IMR-90 (cell line): ENCODE data around the gene IQCM. TPM values are rescaled to one million over a fixed set of nuclear protein-coding genes. Genes with fewer than 3 reads are reported as not detected.
"Not testable (repeated sequence)": the region's sequence is repeated elsewhere in the genome, so short reads cannot be mapped to it uniquely, and the experiment has no call there.

ENCODE experiments used
- ATAC-seq: fragments of 200-7000 bp; cut with Tn5 transposase; 2 replicates; pipeline ENCODE4 v1.9.1; 2020; ENCODE audit warnings: low read depth, mild to moderate bottlenecking, moderate library complexity
- BruUV-seq: library from RNA; stranded (reverse); fragments of 400-500 nt; replicated peaks from 2 replicates; lab custom pipeline; 2021; lab: Mats Ljungman, UMichigan
- CTCF ChIA-PET: fragments of 300-600 bp; formaldehyde crosslinking; extraction: SDS; loops from one replicate; lab custom pipeline; 2021; ENCODE audit warnings: antibody characterized with exemption; lab: Yijun Ruan, JAX
- POLR2A ChIA-PET: fragments of 300-600 bp; sonication (Branson Sonifier 250); formaldehyde crosslinking; loops from one replicate; lab custom pipeline; 2022; ENCODE audit warnings: antibody characterized with exemption; ENCODE audit not compliant: unreplicated experiment; lab: Charles Lee
- DNase-seq: peaks from one replicate; pipeline ENCODE4 v3.0.0; 2013
- H2AFZ ChIP-seq: replicated peaks from 2 replicates; pipeline ENCODE3; 2013; ENCODE audit warnings: low read length, mild to moderate bottlenecking; ENCODE audit not compliant: poor library complexity
- H2AK5ac ChIP-seq: 2 replicates; pipeline ENCODE4 v1.6.1; 2013; ENCODE audit warnings: low read depth, low read length, inconsistent platforms
- H2AK9ac ChIP-seq: replicated peaks from 2 replicates; pipeline ENCODE3; 2013; ENCODE audit warnings: mild to moderate bottlenecking, low read depth, low read length, moderate library complexity; ENCODE audit not compliant: poor library complexity
- H2BK120ac ChIP-seq: 2 replicates; pipeline ENCODE4 v1.6.1; 2013; ENCODE audit warnings: low read depth, low read length, inconsistent platforms
- H2BK15ac ChIP-seq: 3 replicates; pipeline ENCODE4 v1.6.1; 2013; ENCODE audit warnings: low read depth, low read length, inconsistent platforms
- H2BK20ac ChIP-seq: 2 replicates; pipeline ENCODE4 v1.6.1; 2013; ENCODE audit warnings: low read depth, mild to moderate bottlenecking, inconsistent platforms, low read length, moderate library complexity
- H2BK5ac ChIP-seq: 2 replicates; pipeline ENCODE4 v1.6.1; 2013; ENCODE audit warnings: mild to moderate bottlenecking, low read depth, low read length, inconsistent platforms; ENCODE audit not compliant: poor library complexity, severe bottlenecking
- H3K14ac ChIP-seq: replicated peaks from 2 replicates; pipeline ENCODE4 v1.6.1; 2013; ENCODE audit warnings: low read depth, low read length, inconsistent platforms
- H3K18ac ChIP-seq: 2 replicates; pipeline ENCODE4 v1.6.1; 2013; ENCODE audit warnings: low read depth, low read length, control low read depth
- H3K23ac ChIP-seq: 2 replicates; pipeline ENCODE4 v1.6.1; 2013; ENCODE audit warnings: low read depth, low read length, inconsistent platforms
- H3K27ac ChIP-seq: 2 replicates; pipeline ENCODE4 v1.5.1; 2013; ENCODE audit warnings: mild to moderate bottlenecking, control low read depth, low read length; ENCODE audit not compliant: insufficient read depth
- H3K27me3 ChIP-seq: 2 replicates; pipeline ENCODE4 v1.6.1; 2013; ENCODE audit warnings: low read length; ENCODE audit not compliant: control insufficient read depth, insufficient read depth
- H3K36me3 ChIP-seq: 2 replicates; pipeline ENCODE4 v1.6.1; 2013; ENCODE audit warnings: low read length, mixed read lengths; ENCODE audit not compliant: control insufficient read depth, insufficient read depth
- H3K4ac ChIP-seq: 2 replicates; pipeline ENCODE4 v1.6.1; 2013; ENCODE audit warnings: low read depth, low read length, inconsistent platforms
- H3K4me1 ChIP-seq: 2 replicates; pipeline ENCODE4 v1.6.1; 2013; ENCODE audit warnings: low read length, mixed read lengths; ENCODE audit not compliant: control insufficient read depth, insufficient read depth
- H3K4me2 ChIP-seq: 2 replicates; pipeline ENCODE4 v1.6.1; 2013; ENCODE audit warnings: low read depth, mild to moderate bottlenecking, control low read depth, low read length, moderate library complexity
- H3K4me3 ChIP-seq: 2 replicates; pipeline ENCODE4 v1.5.1; 2013; ENCODE audit warnings: low read depth, mild to moderate bottlenecking, control low read depth, low read length, moderate library complexity; ENCODE audit not compliant: insufficient read depth
- H3K56ac ChIP-seq: 2 replicates; pipeline ENCODE4 v1.6.1; 2013; ENCODE audit warnings: low read length, inconsistent platforms; ENCODE audit not compliant: insufficient read depth; ENCODE audit errors: extremely low read depth
- H3K79me1 ChIP-seq, 2 experiments: 2 replicates each; pipeline ENCODE4 v1.6.1; 2013; ENCODE audit warnings: low read length in 2 of 2, inconsistent platforms in 1 of 2, low read depth in 1 of 2
- H3K9ac ChIP-seq: 2 replicates; pipeline ENCODE4 v1.6.1; 2013; ENCODE audit warnings: low read depth, low read length, control low read depth
- H3K9me1 ChIP-seq: 2 replicates; pipeline ENCODE4 v1.6.1; 2013; ENCODE audit warnings: low read length, inconsistent platforms; ENCODE audit not compliant: insufficient read depth
- H3K9me3 ChIP-seq: 2 replicates; pipeline ENCODE4 v1.6.1; 2013; ENCODE audit warnings: low read length; ENCODE audit not compliant: control insufficient read depth, insufficient read depth
- H4K20me1 ChIP-seq: 2 replicates; pipeline ENCODE4 v1.6.1; 2013; ENCODE audit warnings: low read length, inconsistent platforms; ENCODE audit not compliant: insufficient read depth
- H4K5ac ChIP-seq: 2 replicates; pipeline ENCODE4 v1.6.1; 2013; ENCODE audit warnings: mild to moderate bottlenecking, low read depth, low read length, control low read depth
- H4K8ac ChIP-seq, 2 experiments: 2 replicates each; pipeline ENCODE4 v1.6.1; 2013; ENCODE audit warnings: low read depth in 2 of 2, low read length in 2 of 2, control low read depth in 1 of 2, inconsistent platforms in 1 of 2
- H4K91ac ChIP-seq: 2 replicates; pipeline ENCODE4 v1.6.1; 2013; ENCODE audit warnings: low read depth, low read length, inconsistent platforms; ENCODE audit not compliant: insufficient read depth
- BHLHE40 ChIP-seq: fragments of 150-350 bp; IDR thresholded peaks from 2 replicates; pipeline ENCODE4 v1.6.1; 2016; ENCODE audit warnings: mild to moderate bottlenecking, low read depth, low read length
- CHD1 ChIP-seq: IDR thresholded peaks from 2 replicates; pipeline ENCODE4 v1.6.1; 2012; ENCODE audit warnings: low read depth, low read length, improper control_type of control experiment
- ELK1 ChIP-seq: fragments of 150-350 bp; IDR thresholded peaks from 2 replicates; pipeline ENCODE4 v1.6.1; 2016; ENCODE audit warnings: low read depth, mild to moderate bottlenecking, low read length, moderate library complexity, borderline replicate concordance
- FOS ChIP-seq: fragments of 150-350 bp; IDR thresholded peaks from 2 replicates; pipeline ENCODE4 v1.6.1; 2016; ENCODE audit warnings: low read depth, low read length
- MAZ ChIP-seq: IDR thresholded peaks from 2 replicates; pipeline ENCODE4 v1.6.1; 2012; ENCODE audit warnings: low read depth, mild to moderate bottlenecking, low read length, improper control_type of control experiment, moderate library complexity, borderline replicate concordance
- MXI1 ChIP-seq: IDR thresholded peaks from 2 replicates; pipeline ENCODE4 v1.6.1; 2012; ENCODE audit warnings: low read depth, mild to moderate bottlenecking, low read length, moderate library complexity, borderline replicate concordance
- POLR2A ChIP-seq: IDR thresholded peaks from 2 replicates; pipeline ENCODE4 v1.6.1; 2012; ENCODE audit warnings: mild to moderate bottlenecking, low read depth, low read length
- RAD21 ChIP-seq: IDR thresholded peaks from 2 replicates; pipeline ENCODE4 v1.6.1; 2012; ENCODE audit warnings: low read length, improper control_type of control experiment
- RCOR1 ChIP-seq: IDR thresholded peaks from 2 replicates; pipeline ENCODE4 v1.6.1; 2012; ENCODE audit warnings: mild to moderate bottlenecking, low read length, improper control_type of control experiment; ENCODE audit not compliant: insufficient replicate concordance
- WGBS, 2 experiments: methylation state at CpG; one replicate each; pipeline versions ENCODE4 v1.1.5 to v1.1.7; 2013; ENCODE audit warnings: missing lambda C conversion rate in 2 of 2; ENCODE audit not compliant: insufficient read length in 1 of 2; ENCODE audit errors: extremely low coverage in 2 of 2; 5-methylcytosine and 5-hydroxymethylcytosine counted together
- dilution Hi-C: fragments of 300-500 bp; cut with HindIII; formaldehyde crosslinking; loops from one replicate; pipeline ENCODE4 v1.14.3; 2018; ENCODE audit warnings: low sequenced_read_pairs; ENCODE audit not compliant: unreplicated experiment
- in situ Hi-C: fragments of 300-500 bp; cut with MboI; formaldehyde crosslinking; loops from 3 replicates; pipeline ENCODE4 v1.14.3; 2019; ENCODE audit warnings: low sequenced_read_pairs, inconsistent platforms, mixed read lengths
- intact Hi-C: fragments of 100-400 bp; cut with micrococcal nuclease; formaldehyde crosslinking; loops from 2 replicates; pipeline ENCODE4 v1.10.0; 2022
- polyA plus RNA-seq, 3 experiments: library from polyadenylated mRNA; depleted of rRNA; stranded (reverse); fragments of >200 nt; gene quantifications; 2 replicates each; pipeline ENCODE4 v1.2.3, GENCODE V29; 2012; ENCODE audit warnings: low replicate concordance in 1 of 3
- total RNA-seq: library from RNA; depleted of rRNA; stranded (reverse); fragments of >200 nt; gene quantifications from 2 replicates; pipeline ENCODE4 v1.2.3, GENCODE V29; 2012

IQCM gene
- total and polyA plus RNA-seq, 2 of the 4 experiments (the other 2 are of a cell fraction) = not detected

GRCh38 chr4:149511558-149512298, 303.9 kb downstream of the IQCM start:
- intact Hi-C loops = no loop called here
- Histone ChIP-seq H3K9me1 (no peaks in the 10 kb centered on the region), H3K4me1 (no peaks in the 10 kb centered on the region), H3K79me1 (no peaks in the 10 kb centered on the region), H2BK120ac (no peak overlapping the region), H4K8ac (no peak overlapping the region), H3K27ac (no peak overlapping the region), H3K14ac (no peak overlapping the region), H3K36me3 (no peaks in the 10 kb centered on the region), H3K4me2 (no peak overlapping the region), H2BK20ac (no peak overlapping the region), H2AK9ac (no peak overlapping the region), H3K4me3 (no peak overlapping the region), H3K18ac (no peak overlapping the region), H3K9ac (no peak overlapping the region), H4K5ac (no peak overlapping the region), H4K91ac (no peak overlapping the region), H3K4ac (no peak overlapping the region), H3K56ac (no peak overlapping the region), H2AK5ac (no peak overlapping the region), H2BK5ac (no peak overlapping the region), H2BK15ac (no peak overlapping the region), H4K20me1 (no peaks in the 10 kb centered on the region), H2AFZ (no peak overlapping the region), H3K27me3 (no peaks in the 10 kb centered on the region), H3K23ac (no peak overlapping the region), H3K9me3 (no peaks in the 10 kb centered on the region)
- ChIA-PET POLR2A (no interaction called here), CTCF (interaction anchor here (0.6 kb wide), 1 partner anchor 1366 kb away, joined by 3 read pairs; no protein-coding TSS in a partner anchor)
- no TSS peak for BruUV-seq
- ATAC-seq (no peak), DNase-seq (no peak)
- TF ChIP-seq ELK1 (no peak), POLR2A (no peak), RAD21 (no peak), RCOR1 (no peak), CHD1 (no peak), MXI1 (no peak), FOS (no peak), BHLHE40 (no peak), MAZ (no peak)
- in situ Hi-C loops = no loop called here
- dilution Hi-C loops = no loop called here
- no CpG with 5 or more reads among the region's 2 CpGs for WGBS, 2 experiments

- intact Hi-C loops, H3K4me1 ChIP-seq, POLR2A ChIA-PET, H3K56ac ChIP-seq, H3K9me1 ChIP-seq, H3K27ac ChIP-seq, H2BK5ac ChIP-seq, H3K36me3 ChIP-seq, DNase-seq, H2BK20ac ChIP-seq, H4K8ac ChIP-seq, H2AK5ac ChIP-seq, H3K14ac ChIP-seq, BruUV-seq, H3K4me2 ChIP-seq, H2AK9ac ChIP-seq, H3K9ac ChIP-seq, CTCF ChIA-PET, H2BK120ac ChIP-seq, H2BK15ac ChIP-seq, H4K5ac ChIP-seq, H4K91ac ChIP-seq, H3K27me3 ChIP-seq, ATAC-seq, H3K4ac ChIP-seq, H2AFZ ChIP-seq, dilution Hi-C loops, H3K4me3 ChIP-seq, H3K23ac ChIP-seq, H3K79me1 ChIP-seq, H4K20me1 ChIP-seq, H3K9me3 ChIP-seq, H3K18ac ChIP-seq, in situ Hi-C loops: not testable (repeated sequence)
- 70% methylated on average over 1 of the region's 1 CpG; no CpG with 5 or more reads in 1 of the 2 experiments for WGBS, 2 experiments
These were observed 308.3 kb downstream of the IQCM start for GRCh38 chr4:149507309-149507708.
